ENCODE measurements around the gene ACTR8. TPM values are rescaled to one million over a fixed set of nuclear protein-coding genes. Genes with fewer than 3 reads are reported as not detected.

ACTR8 gene
- polyA plus RNA-seq, 1 donor (not counting 4 experiments of a cell fraction or from before 2014, with no cell fraction given), result 28.8 TPM

DNA sequence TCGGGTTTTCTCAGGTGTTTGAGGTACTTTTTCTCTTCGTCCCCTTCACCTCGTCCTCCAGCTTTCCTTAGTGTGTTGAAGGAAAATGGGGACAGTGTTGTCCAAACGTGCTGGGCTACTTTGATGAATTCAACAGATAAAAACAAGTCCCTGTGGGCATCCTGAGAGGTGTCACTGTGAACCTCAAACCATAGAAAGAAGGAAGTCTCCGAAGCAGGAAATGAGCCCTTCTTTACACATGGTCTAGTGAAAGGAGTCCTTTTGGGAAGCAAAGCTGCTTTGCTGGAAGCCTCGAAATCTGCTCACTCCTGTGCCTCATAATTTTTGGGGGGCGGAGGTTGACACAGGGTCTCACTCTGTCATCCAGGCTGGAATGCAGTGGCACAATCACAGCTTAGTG lies 25.0 kb downstream of the ACTR8 start:
- H3K4me3 ChIP-seq (ENCODE audit: control insufficient read depth in 2 of 3, extremely low read depth in 1 of 3, insufficient read depth in 2 of 3, low read depth in 1 of 3, low read length in 3 of 3), result no peak overlapping the region
- DNase-seq (ENCODE audit: low read depth, low spot score), result no peak
- H2AFZ ChIP-seq (ENCODE audit: control insufficient read depth, low read length), result no peak overlapping the region
- H3K9me3 ChIP-seq (ENCODE audit: control insufficient read depth, low read depth, low read length), result no peaks in the 10 kb centered on the region
- no peaks in the 10 kb centered on the region for H3K4me1 ChIP-seq (ENCODE audit: control insufficient read depth, extremely low read depth, insufficient read depth, low read length)
- no peaks in the 10 kb centered on the region for H4K20me1 ChIP-seq (ENCODE audit: control insufficient read depth, extremely low read depth, insufficient read depth, low read length)
- H3K79me2 ChIP-seq (ENCODE audit: control insufficient read depth, insufficient read depth, low read length), result no peaks in the 10 kb centered on the region
- TF ChIP-seq CTCF (optimal IDR thresholded peaks at IDR 0.05 in 1 of 3, IDR thresholded peaks at IDR 0.05 in 1 of 3, conservative IDR thresholded peaks at IDR 0.05 in 1 of 3; ENCODE audit: extremely low read depth in 1 of 3, insufficient read depth in 2 of 3, low read length in 3 of 3) (no peak), EZH2 (IDR thresholded peaks at IDR 0.05; ENCODE audit: low read length) (no peak)
- dilution Hi-C loops (cut with MboI; ENCODE audit: extremely low pct_ligation_motif_present, low sequenced_read_pairs), result no loop called here
- no peak overlapping the region for H3K27ac ChIP-seq (ENCODE audit: control insufficient read depth, insufficient read depth, low read length)
- FAIRE-seq, result no peak
- H3K27me3 ChIP-seq (ENCODE audit: control insufficient read depth, extremely low read depth, insufficient read depth, low read length), result no peaks in the 10 kb centered on the region
- no peak overlapping the region for H3K9ac ChIP-seq (ENCODE audit: control insufficient read depth, extremely low read depth, insufficient read depth, low read length)
- no peaks in the 10 kb centered on the region for H3K9me1 ChIP-seq (ENCODE audit: control insufficient read depth, extremely low read depth, insufficient read depth, low read length)
- peaks cover 0 to 1% of the 10 kb centered on the region in 2 experiments for H3K36me3 ChIP-seq (ENCODE audit: control insufficient read depth in 2 of 2, extremely low read depth in 1 of 2, insufficient read depth in 2 of 2, low read length in 2 of 2)
- H3K4me2 ChIP-seq (ENCODE audit: control insufficient read depth, extremely low read depth, insufficient read depth, low read depth, low read length), result no peak overlapping the region

- Histone ChIP-seq H3K9ac (ENCODE audit: control insufficient read depth, extremely low read depth, insufficient read depth, low read length) (no peak overlapping the region), H3K4me2 (ENCODE audit: control insufficient read depth, extremely low read depth, insufficient read depth, low read depth, low read length) (no peak overlapping the region), H3K27ac (ENCODE audit: control insufficient read depth, insufficient read depth, low read length) (no peak overlapping the region), H3K36me3 (ENCODE audit: control insufficient read depth in 2 of 2, extremely low read depth in 1 of 2, insufficient read depth in 2 of 2, low read length in 2 of 2) (no peaks in the 10 kb centered on the region), H3K9me1 (ENCODE audit: control insufficient read depth, extremely low read depth, insufficient read depth, low read length) (no peaks in the 10 kb centered on the region), H4K20me1 (ENCODE audit: control insufficient read depth, extremely low read depth, insufficient read depth, low read length) (no peaks in the 10 kb centered on the region), H3K79me2 (ENCODE audit: control insufficient read depth, insufficient read depth, low read length) (no peaks in the 10 kb centered on the region), H2AFZ (ENCODE audit: control insufficient read depth, low read length) (no peak overlapping the region), H3K4me3 (ENCODE audit: control insufficient read depth in 2 of 3, extremely low read depth in 1 of 3, insufficient read depth in 2 of 3, low read depth in 1 of 3, low read length in 3 of 3) (no peak overlapping the region), H3K27me3 (ENCODE audit: control insufficient read depth, extremely low read depth, insufficient read depth, low read length) (peaks cover 21% of the 10 kb centered on the region), H3K9me3 (ENCODE audit: control insufficient read depth, low read depth, low read length) (no peaks in the 10 kb centered on the region), H3K4me1 (ENCODE audit: control insufficient read depth, extremely low read depth, insufficient read depth, low read length) (peaks cover 4% of the 10 kb centered on the region)
- FAIRE-seq (no peak), DNase-seq (ENCODE audit: low read depth, low spot score) (no peak)
- dilution Hi-C loops (cut with MboI; ENCODE audit: extremely low pct_ligation_motif_present, low sequenced_read_pairs), result no loop called here
- TF ChIP-seq EZH2 (IDR thresholded peaks at IDR 0.05; ENCODE audit: low read length) (no peak), CTCF (optimal IDR thresholded peaks at IDR 0.05 in 1 of 3, IDR thresholded peaks at IDR 0.05 in 1 of 3, conservative IDR thresholded peaks at IDR 0.05 in 1 of 3; ENCODE audit: extremely low read depth in 1 of 3, insufficient read depth in 2 of 3, low read length in 3 of 3) (no peak)
Observed at GRCh38 chr3:53850895-53851294, 31.1 kb downstream of the ACTR8 start.

Measured in keratinocyte (primary cell).